WTC11 (cell line): Measurements from ENCODE around the gene NOC2L. TPM values are rescaled to one million over a fixed set of nuclear protein-coding genes. Genes with fewer than 3 reads are reported as not detected.

Source experiments
- ATAC-seq: fragments of 200-7000 bp; cut with Tn5 transposase; 2 replicates; pipeline ENCODE4 v1.10.0; 2021; ENCODE audit warnings: mild to moderate bottlenecking, moderate library complexity
- CTCF ChIA-PET: fragments of 300-600 bp; sonication (Branson Sonifier 250); formaldehyde crosslinking; loops from one replicate; lab custom pipeline; 2021; ENCODE audit warnings: antibody characterized with exemption; lab: Charles Lee
- POLR2A ChIA-PET: fragments of 350-600 bp; sonication (Branson Sonifier 250); formaldehyde crosslinking; loops from one replicate; lab custom pipeline; 2021; ENCODE audit warnings: antibody characterized with exemption; lab: Charles Lee
- DNase-seq: peaks from one replicate; pipeline ENCODE4 v3.0.0; 2021; ENCODE audit warnings: low spot score
- H3K27ac Mint-ChIP-seq: 2 replicates; pipeline ENCODE4 v1.8.0; 2021; ENCODE audit warnings: mixed read lengths
- H3K27me3 Mint-ChIP-seq: 2 replicates; pipeline ENCODE4 v1.8.0; 2021; ENCODE audit warnings: low read depth, mild to moderate bottlenecking, moderate library complexity, mixed read lengths
- H3K36me3 Mint-ChIP-seq: 2 replicates; pipeline ENCODE4 v1.8.0; 2021; ENCODE audit warnings: mixed read lengths
- H3K4me1 Mint-ChIP-seq: 2 replicates; pipeline ENCODE4 v1.8.0; 2022; ENCODE audit warnings: mixed read lengths
- H3K4me3 Mint-ChIP-seq: 2 replicates; pipeline ENCODE4 v1.8.0; 2021; ENCODE audit warnings: mild to moderate bottlenecking, moderate library complexity, mixed read lengths
- H3K9me3 Mint-ChIP-seq: 2 replicates; pipeline ENCODE4 v1.8.0; 2021; ENCODE audit warnings: mixed read lengths
- CREM ChIP-seq: sonication (generic); formaldehyde crosslinking; IDR thresholded peaks from 2 replicates; pipeline ENCODE4 v1.8.1; 2022; ENCODE audit warnings: mild to moderate bottlenecking, missing genetic modification reagents, moderate library complexity
- E2F1 ChIP-seq: sonication (generic); formaldehyde crosslinking; IDR thresholded peaks from 2 replicates; pipeline ENCODE4 v1.8.0; 2022; ENCODE audit warnings: mild to moderate bottlenecking, missing genetic modification reagents
- EMX1 ChIP-seq: fragments of 250-450 bp; sonication (Bioruptor Pico); IDR thresholded peaks from 2 replicates; pipeline ENCODE4 v1.8.0; 2021; ENCODE audit warnings: mild to moderate bottlenecking
- ETV6 ChIP-seq: sonication (generic); formaldehyde crosslinking; IDR thresholded peaks from 2 replicates; pipeline ENCODE4 v1.8.1; 2022; ENCODE audit warnings: mild to moderate bottlenecking, missing genetic modification reagents
- FOXK1 ChIP-seq: sonication (generic); formaldehyde crosslinking; IDR thresholded peaks from 2 replicates; pipeline ENCODE4 v1.8.0; 2022; ENCODE audit warnings: mild to moderate bottlenecking, moderate library complexity, missing genetic modification reagents
- FOXP1 ChIP-seq: sonication (generic); formaldehyde crosslinking; IDR thresholded peaks from 2 replicates; pipeline ENCODE4 v1.8.0; 2022; ENCODE audit warnings: missing genetic modification reagents, mild to moderate bottlenecking, moderate library complexity, borderline replicate concordance
- IRF2 ChIP-seq: sonication (generic); formaldehyde crosslinking; IDR thresholded peaks from 2 replicates; pipeline ENCODE4 v1.8.0; 2022; ENCODE audit warnings: low read depth, missing genetic modification reagents, borderline replicate concordance
- NR2C2 ChIP-seq: sonication (generic); formaldehyde crosslinking; IDR thresholded peaks from 2 replicates; pipeline ENCODE4 v1.8.0; 2022; ENCODE audit warnings: mild to moderate bottlenecking, missing genetic modification reagents
- TEAD1 ChIP-seq: sonication (generic); formaldehyde crosslinking; IDR thresholded peaks from 2 replicates; pipeline ENCODE4 v1.8.0; 2022; ENCODE audit warnings: mild to moderate bottlenecking, missing genetic modification reagents
- TP53 ChIP-seq: sonication (generic); formaldehyde crosslinking; IDR thresholded peaks from 2 replicates; pipeline ENCODE4 v1.8.1; 2023; ENCODE audit warnings: mild to moderate bottlenecking, missing genetic modification reagents
- ZBTB43 ChIP-seq: sonication (generic); formaldehyde crosslinking; IDR thresholded peaks from 2 replicates; pipeline ENCODE4 v1.8.1; 2023; ENCODE audit warnings: mild to moderate bottlenecking, missing genetic modification reagents
- total RNA-seq: library from RNA; stranded (reverse); gene quantifications from 3 replicates; pipeline ENCODE4 v1.2.3, GENCODE V29; 2021
- TF ChIP-seq, protein P1 (sequence below): sonication (generic); formaldehyde crosslinking; IDR thresholded peaks from 2 replicates; pipeline ENCODE4 v1.8.0; 2023; ENCODE audit warnings: missing genetic modification reagents, mild to moderate bottlenecking, borderline replicate concordance
- TF ChIP-seq, protein P2 (sequence below): sonication (generic); formaldehyde crosslinking; IDR thresholded peaks from 2 replicates; pipeline ENCODE4 v1.8.1; 2023; ENCODE audit warnings: mild to moderate bottlenecking, missing genetic modification reagents
- TF ChIP-seq, protein P3 (sequence below): sonication (generic); formaldehyde crosslinking; IDR thresholded peaks from 2 replicates; pipeline ENCODE4 v1.8.1; 2022; ENCODE audit warnings: mild to moderate bottlenecking, moderate library complexity, missing genetic modification reagents
- TF ChIP-seq, protein P4 (sequence below): fragments of 250-450 bp; sonication (Bioruptor Pico); IDR thresholded peaks from 2 replicates; pipeline ENCODE4 v1.9.0; 2021; ENCODE audit warnings: mild to moderate bottlenecking, borderline replicate concordance

NOC2L gene
- total RNA-seq, 1 experiment from 2014 or later, result 182 TPM

DNA sequence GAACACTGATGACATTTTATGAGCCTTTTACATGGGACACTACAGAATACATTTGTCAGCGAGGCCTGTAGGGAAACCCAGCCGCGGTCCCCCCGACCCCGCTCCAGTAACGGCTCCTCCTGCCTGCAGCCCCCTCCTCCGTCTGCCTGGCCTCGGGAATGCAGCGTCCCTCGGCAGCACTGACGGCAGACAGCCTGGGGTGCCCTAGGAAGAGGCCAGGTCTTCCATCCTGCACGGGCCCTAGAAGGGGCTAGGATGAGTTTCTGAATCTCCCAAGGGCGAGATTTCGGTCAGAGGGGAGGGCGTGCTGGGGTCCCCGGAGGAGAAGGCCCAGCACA lies 26.9 kb downstream of the NOC2L start:
- H3K36me3 Mint-ChIP-seq, result no peaks in the 10 kb centered on the region
- DNase-seq (no peak), ATAC-seq (no peak)
- H3K4me1 Mint-ChIP-seq, result peaks cover 10% of the 10 kb centered on the region
- POLR2A ChIA-PET, result no interaction called here
- no peaks in the 10 kb centered on the region for H3K9me3 Mint-ChIP-seq
- H3K27ac Mint-ChIP-seq, result no peak overlapping the region
- H3K27me3 Mint-ChIP-seq, result peaks cover 87% of the 10 kb centered on the region
- H3K4me3 Mint-ChIP-seq, result no peak overlapping the region
- CTCF ChIA-PET, result no interaction called here
- TF ChIP-seq CREM (CRISPR knock-in tag), result no peak
- TF ChIP-seq IRF2, result no peak
- TF ChIP-seq, protein P1, sequence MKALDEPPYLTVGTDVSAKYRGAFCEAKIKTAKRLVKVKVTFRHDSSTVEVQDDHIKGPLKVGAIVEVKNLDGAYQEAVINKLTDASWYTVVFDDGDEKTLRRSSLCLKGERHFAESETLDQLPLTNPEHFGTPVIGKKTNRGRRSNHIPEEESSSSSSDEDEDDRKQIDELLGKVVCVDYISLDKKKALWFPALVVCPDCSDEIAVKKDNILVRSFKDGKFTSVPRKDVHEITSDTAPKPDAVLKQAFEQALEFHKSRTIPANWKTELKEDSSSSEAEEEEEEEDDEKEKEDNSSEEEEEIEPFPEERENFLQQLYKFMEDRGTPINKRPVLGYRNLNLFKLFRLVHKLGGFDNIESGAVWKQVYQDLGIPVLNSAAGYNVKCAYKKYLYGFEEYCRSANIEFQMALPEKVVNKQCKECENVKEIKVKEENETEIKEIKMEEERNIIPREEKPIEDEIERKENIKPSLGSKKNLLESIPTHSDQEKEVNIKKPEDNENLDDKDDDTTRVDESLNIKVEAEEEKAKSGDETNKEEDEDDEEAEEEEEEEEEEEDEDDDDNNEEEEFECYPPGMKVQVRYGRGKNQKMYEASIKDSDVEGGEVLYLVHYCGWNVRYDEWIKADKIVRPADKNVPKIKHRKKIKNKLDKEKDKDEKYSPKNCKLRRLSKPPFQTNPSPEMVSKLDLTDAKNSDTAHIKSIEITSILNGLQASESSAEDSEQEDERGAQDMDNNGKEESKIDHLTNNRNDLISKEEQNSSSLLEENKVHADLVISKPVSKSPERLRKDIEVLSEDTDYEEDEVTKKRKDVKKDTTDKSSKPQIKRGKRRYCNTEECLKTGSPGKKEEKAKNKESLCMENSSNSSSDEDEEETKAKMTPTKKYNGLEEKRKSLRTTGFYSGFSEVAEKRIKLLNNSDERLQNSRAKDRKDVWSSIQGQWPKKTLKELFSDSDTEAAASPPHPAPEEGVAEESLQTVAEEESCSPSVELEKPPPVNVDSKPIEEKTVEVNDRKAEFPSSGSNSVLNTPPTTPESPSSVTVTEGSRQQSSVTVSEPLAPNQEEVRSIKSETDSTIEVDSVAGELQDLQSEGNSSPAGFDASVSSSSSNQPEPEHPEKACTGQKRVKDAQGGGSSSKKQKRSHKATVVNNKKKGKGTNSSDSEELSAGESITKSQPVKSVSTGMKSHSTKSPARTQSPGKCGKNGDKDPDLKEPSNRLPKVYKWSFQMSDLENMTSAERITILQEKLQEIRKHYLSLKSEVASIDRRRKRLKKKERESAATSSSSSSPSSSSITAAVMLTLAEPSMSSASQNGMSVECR, result no peak

DNA sequence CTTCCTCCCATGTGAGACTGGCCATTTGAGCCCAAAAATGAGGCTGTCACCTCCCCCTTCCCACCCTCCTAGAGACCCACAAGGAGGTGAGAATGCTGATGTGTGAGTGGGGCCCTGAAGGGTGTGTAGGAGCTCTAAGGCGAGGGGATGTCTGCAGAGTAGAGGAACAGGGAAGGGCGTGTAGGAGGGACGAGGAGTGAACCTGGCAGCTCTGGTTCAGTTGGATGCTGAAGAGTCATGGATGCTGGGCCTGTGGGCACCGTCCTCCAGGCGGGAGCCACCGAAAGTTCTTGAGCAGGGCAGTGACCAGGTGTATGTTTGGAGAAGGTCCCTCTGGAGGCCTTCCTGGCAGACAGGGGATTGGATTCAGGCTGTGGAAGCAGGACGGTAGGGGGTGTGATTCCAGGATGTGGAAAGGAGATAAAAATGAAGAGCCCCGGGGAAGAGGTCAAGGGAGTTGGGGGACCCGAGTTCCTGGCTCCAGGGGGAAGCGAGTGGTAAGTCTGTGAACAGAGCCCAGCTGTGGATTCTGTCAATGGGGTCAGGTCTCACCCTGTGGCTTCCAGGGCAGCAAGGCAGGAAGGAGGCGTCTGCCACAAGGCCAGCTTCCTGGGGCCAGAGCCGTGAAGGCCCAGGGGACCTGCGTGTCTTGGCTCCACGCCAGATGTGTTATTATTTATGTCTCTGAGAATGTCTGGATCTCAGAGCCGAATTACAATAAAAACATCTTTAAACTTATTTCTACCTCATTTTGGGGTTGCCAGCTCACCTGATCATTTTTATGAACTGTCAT lies 27.5 kb downstream of the NOC2L start:
- Mint-ChIP-seq H3K27ac (no peak overlapping the region), H3K27me3 (peaks cover 87% of the 10 kb centered on the region), H3K36me3 (no peaks in the 10 kb centered on the region), H3K4me1 (peaks cover 10% of the 10 kb centered on the region), H3K4me3 (no peak overlapping the region), H3K9me3 (no peaks in the 10 kb centered on the region)
- TF ChIP-seq, protein P2, sequence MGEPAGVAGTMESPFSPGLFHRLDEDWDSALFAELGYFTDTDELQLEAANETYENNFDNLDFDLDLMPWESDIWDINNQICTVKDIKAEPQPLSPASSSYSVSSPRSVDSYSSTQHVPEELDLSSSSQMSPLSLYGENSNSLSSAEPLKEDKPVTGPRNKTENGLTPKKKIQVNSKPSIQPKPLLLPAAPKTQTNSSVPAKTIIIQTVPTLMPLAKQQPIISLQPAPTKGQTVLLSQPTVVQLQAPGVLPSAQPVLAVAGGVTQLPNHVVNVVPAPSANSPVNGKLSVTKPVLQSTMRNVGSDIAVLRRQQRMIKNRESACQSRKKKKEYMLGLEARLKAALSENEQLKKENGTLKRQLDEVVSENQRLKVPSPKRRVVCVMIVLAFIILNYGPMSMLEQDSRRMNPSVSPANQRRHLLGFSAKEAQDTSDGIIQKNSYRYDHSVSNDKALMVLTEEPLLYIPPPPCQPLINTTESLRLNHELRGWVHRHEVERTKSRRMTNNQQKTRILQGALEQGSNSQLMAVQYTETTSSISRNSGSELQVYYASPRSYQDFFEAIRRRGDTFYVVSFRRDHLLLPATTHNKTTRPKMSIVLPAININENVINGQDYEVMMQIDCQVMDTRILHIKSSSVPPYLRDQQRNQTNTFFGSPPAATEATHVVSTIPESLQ (CRISPR knock-in tag), result no peak
- TF ChIP-seq, protein P3, sequence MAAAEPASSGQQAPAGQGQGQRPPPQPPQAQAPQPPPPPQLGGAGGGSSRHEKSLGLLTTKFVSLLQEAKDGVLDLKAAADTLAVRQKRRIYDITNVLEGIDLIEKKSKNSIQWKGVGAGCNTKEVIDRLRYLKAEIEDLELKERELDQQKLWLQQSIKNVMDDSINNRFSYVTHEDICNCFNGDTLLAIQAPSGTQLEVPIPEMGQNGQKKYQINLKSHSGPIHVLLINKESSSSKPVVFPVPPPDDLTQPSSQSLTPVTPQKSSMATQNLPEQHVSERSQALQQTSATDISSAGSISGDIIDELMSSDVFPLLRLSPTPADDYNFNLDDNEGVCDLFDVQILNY (CRISPR knock-in tag), result no peak
- TF ChIP-seq FOXK1 (CRISPR knock-in tag), result no peak
- CTCF ChIA-PET, result interaction anchor here (1.0 to 1.5 kb wide), 2 partner anchors 9 kb away, joined by 3 to 5 read pairs; no protein-coding TSS in a partner anchor
- POLR2A ChIA-PET, result no interaction called here
- ATAC-seq (no peak), DNase-seq (no peak)

DNA sequence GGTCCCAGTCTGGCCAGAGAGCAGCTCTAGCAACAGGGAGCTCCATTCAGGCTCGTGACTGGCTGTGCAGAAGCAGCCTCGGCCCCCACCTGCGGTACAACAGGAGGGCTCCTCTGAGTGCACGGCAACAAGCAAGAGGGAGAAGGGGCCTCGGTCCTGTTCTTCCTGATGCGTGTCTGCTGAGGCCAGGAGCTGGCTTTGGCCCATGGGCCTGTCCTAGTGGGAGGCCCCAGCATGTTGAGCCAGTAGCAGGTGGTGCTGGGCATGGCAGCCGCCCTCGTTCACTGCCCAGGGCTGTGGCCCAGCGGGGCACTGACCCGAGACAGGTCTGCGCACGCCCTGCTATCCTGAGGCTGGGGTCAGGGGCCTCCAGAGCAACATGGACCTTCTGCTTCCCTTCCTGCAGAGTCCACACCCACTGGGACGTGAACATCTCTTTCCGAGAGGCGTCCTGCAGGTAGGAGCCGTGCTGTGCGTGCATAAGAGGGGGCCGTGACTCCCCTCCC lies 28.4 kb downstream of the NOC2L start:
- TF ChIP-seq TP53 (CRISPR knock-in tag), result no peak
- TF ChIP-seq E2F1, result no peak
- TF ChIP-seq TEAD1, result no peak
- no peak for TF ChIP-seq ZBTB43 (CRISPR knock-in tag)
- no peak for TF ChIP-seq EMX1 (CRISPR knock-in tag)
- no peak for TF ChIP-seq NR2C2 (CRISPR knock-in tag)
- TF ChIP-seq, protein P4, sequence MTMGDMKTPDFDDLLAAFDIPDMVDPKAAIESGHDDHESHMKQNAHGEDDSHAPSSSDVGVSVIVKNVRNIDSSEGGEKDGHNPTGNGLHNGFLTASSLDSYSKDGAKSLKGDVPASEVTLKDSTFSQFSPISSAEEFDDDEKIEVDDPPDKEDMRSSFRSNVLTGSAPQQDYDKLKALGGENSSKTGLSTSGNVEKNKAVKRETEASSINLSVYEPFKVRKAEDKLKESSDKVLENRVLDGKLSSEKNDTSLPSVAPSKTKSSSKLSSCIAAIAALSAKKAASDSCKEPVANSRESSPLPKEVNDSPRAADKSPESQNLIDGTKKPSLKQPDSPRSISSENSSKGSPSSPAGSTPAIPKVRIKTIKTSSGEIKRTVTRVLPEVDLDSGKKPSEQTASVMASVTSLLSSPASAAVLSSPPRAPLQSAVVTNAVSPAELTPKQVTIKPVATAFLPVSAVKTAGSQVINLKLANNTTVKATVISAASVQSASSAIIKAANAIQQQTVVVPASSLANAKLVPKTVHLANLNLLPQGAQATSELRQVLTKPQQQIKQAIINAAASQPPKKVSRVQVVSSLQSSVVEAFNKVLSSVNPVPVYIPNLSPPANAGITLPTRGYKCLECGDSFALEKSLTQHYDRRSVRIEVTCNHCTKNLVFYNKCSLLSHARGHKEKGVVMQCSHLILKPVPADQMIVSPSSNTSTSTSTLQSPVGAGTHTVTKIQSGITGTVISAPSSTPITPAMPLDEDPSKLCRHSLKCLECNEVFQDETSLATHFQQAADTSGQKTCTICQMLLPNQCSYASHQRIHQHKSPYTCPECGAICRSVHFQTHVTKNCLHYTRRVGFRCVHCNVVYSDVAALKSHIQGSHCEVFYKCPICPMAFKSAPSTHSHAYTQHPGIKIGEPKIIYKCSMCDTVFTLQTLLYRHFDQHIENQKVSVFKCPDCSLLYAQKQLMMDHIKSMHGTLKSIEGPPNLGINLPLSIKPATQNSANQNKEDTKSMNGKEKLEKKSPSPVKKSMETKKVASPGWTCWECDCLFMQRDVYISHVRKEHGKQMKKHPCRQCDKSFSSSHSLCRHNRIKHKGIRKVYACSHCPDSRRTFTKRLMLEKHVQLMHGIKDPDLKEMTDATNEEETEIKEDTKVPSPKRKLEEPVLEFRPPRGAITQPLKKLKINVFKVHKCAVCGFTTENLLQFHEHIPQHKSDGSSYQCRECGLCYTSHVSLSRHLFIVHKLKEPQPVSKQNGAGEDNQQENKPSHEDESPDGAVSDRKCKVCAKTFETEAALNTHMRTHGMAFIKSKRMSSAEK (CRISPR knock-in tag), result no peak
- TF ChIP-seq ETV6 (CRISPR knock-in tag), result no peak
- TF ChIP-seq FOXP1 (CRISPR knock-in tag), result no peak
- peaks cover 90% of the 10 kb centered on the region for H3K27me3 Mint-ChIP-seq
- H3K27ac Mint-ChIP-seq, result no peak overlapping the region
- DNase-seq, result no peak
- no peak overlapping the region for H3K4me3 Mint-ChIP-seq
- ATAC-seq, result no peak
- H3K36me3 Mint-ChIP-seq, result no peaks in the 10 kb centered on the region
- H3K9me3 Mint-ChIP-seq, result no peaks in the 10 kb centered on the region
- POLR2A ChIA-PET, result no interaction called here
- H3K4me1 Mint-ChIP-seq, result peaks cover 14% of the 10 kb centered on the region
- CTCF ChIA-PET, result interaction anchor here (0.8 to 2.9 kb wide), 5 partner anchors 8 to 25 kb away, joined by 3 to 20 read pairs (median 5); no protein-coding TSS in a partner anchor
